ENCODE results near the gene MTOR. TPM values are rescaled to one million over a fixed set of nuclear protein-coding genes. Genes with fewer than 3 reads are reported as not detected.
"Not testable (repeated sequence)": the region's sequence is repeated elsewhere in the genome, so short reads cannot be mapped to it uniquely, and the experiment has no call there.

Gene MTOR
- total and polyA plus RNA-seq, 5 experiments from 2014 or later: 3.5 to 45.9 (median 7.2) TPM

GRCh38 chr1:11273595-11274234 lies 11.4 kb upstream of the MTOR start:
- H3K27ac Mint-ChIP-seq: peak overlapping the region; percentile 88 to 98 (median 92)
- POLR2A ChIA-PET: interaction anchor here (0.5 to 6.9 kb wide), 8 partner anchors 9 to 376 kb away, joined by 3 to 57 read pairs (median 4); partner anchors contain the start of genes EXOSC10, MTOR and TARDBP
- H3K9me3 Mint-ChIP-seq: no peaks in the 10 kb centered on the region
- peaks cover 4 to 38% (median 14%) of the 10 kb centered on the region in 3 donors for H3K36me3 Mint-ChIP-seq
- ATAC-seq (peak; percentile 50 to 67), DNase-seq (peak in 1 of 10 donors; percentile 25)
- peak overlapping the region; percentile 89 to 98 (median 94) for H3K4me3 Mint-ChIP-seq
- peaks cover 19 to 44% (median 40%) of the 10 kb centered on the region in 4 donors for H3K4me1 Mint-ChIP-seq
- H3K27me3 Mint-ChIP-seq: no peaks in the 10 kb centered on the region

GRCh38 chr1:11272832-11273594 lies 10.7 kb upstream of the MTOR start, which contains the start of gene UBIAD1:
UBIAD1 (plus strand) TSS chr1:11273198; CDS start chr1:11273532, 334 bp downstream.
- peak; percentile 58 to 91 (median 80) for DNase-seq
- H3K4me3 Mint-ChIP-seq: peak within 1 kb of the TSS; percentile 89 to 98 (median 94)
- peak within 1 kb of the TSS; percentile 88 to 98 (median 92) for H3K27ac Mint-ChIP-seq

GRCh38 chr1:11272544-11272831 lies 10.1 kb upstream of the MTOR start:
- peaks cover 4 to 25% (median 6%) of the 10 kb centered on the region in 3 donors for H3K36me3 Mint-ChIP-seq
- peaks cover 14 to 34% (median 30%) of the 10 kb centered on the region in 4 donors for H3K4me1 Mint-ChIP-seq
- H3K9me3 Mint-ChIP-seq: no peaks in the 10 kb centered on the region
- peak overlapping the region in 2 of 10 donors; percentile 20 to 27 for H3K27ac Mint-ChIP-seq
- peak overlapping the region; percentile 46 to 89 (median 58) for H3K4me3 Mint-ChIP-seq
- ATAC-seq: peak in 1 of 2 donors; percentile 19
- DNase-seq: no peak
- POLR2A ChIA-PET: interaction anchor here (1.7 to 6.9 kb wide), 3 partner anchors 10 to 260 kb away, joined by 4 to 57 read pairs (median 24); partner anchors contain the start of genes MTOR and TARDBP
- H3K27me3 Mint-ChIP-seq: no peaks in the 10 kb centered on the region

More at GRCh38 chr1:11272832-11273594, 10.7 kb upstream of the MTOR start, which contains the start of gene UBIAD1:
- H3K4me1 Mint-ChIP-seq: peaks cover 17 to 38% (median 35%) of the 10 kb centered on the region in 4 donors
- H3K27me3 Mint-ChIP-seq: no peaks in the 10 kb centered on the region
- ATAC-seq: peak; percentile 85 to 90
- POLR2A ChIA-PET: interaction anchor here (0.6 to 6.9 kb wide), 7 partner anchors 10 to 377 kb away, joined by 3 to 57 read pairs (median 4); partner anchors contain the start of genes EXOSC10, MTOR and TARDBP
- H3K36me3 Mint-ChIP-seq: peaks cover 4 to 31% (median 7%) of the 10 kb centered on the region in 3 donors
- no peaks in the 10 kb centered on the region for H3K9me3 Mint-ChIP-seq

GRCh38 chr1:11267350-11268337 lies 5.3 kb upstream of the MTOR start:
- not testable (repeated sequence) for ATAC-seq, DNase-seq, H3K4me3 Mint-ChIP-seq

GRCh38 chr1:11266268-11267074 lies 4.1 kb upstream of the MTOR start:
- DNase-seq (no peak), ATAC-seq (no peak)
- Mint-ChIP-seq H3K9me3 (no peaks in the 10 kb centered on the region), H3K4me1 (peaks cover 4 to 12% (median 10%) of the 10 kb centered on the region in 4 donors), H3K27me3 (peaks cover 0 to 2% (median 0%) of the 10 kb centered on the region in 5 donors), H3K27ac (no peak overlapping the region), H3K4me3 (no peak overlapping the region), H3K36me3 (no peaks in the 10 kb centered on the region)
- POLR2A ChIA-PET: no interaction called here

More at GRCh38 chr1:11267350-11268337, 5.3 kb upstream of the MTOR start:
- H3K9me3 Mint-ChIP-seq, H3K36me3 Mint-ChIP-seq, H3K27me3 Mint-ChIP-seq, H3K27ac Mint-ChIP-seq, POLR2A ChIA-PET, H3K4me1 Mint-ChIP-seq: not testable (repeated sequence)

- peaks cover 0 to 78% (median 27%) of the 10 kb centered on the region in 3 donors for H3K36me3 Mint-ChIP-seq
- peaks cover under 1 to 12% (median 6%) of the 10 kb centered on the region in 4 donors for H3K4me1 Mint-ChIP-seq
- DNase-seq (no peak), ATAC-seq (no peak)
- no peak overlapping the region for H3K4me3 Mint-ChIP-seq
- POLR2A ChIA-PET: no interaction called here
- no peaks in the 10 kb centered on the region for H3K9me3 Mint-ChIP-seq
- no peak overlapping the region for H3K27ac Mint-ChIP-seq
- H3K27me3 Mint-ChIP-seq: no peaks in the 10 kb centered on the region
These were observed 6.1 kb downstream of the MTOR start for GRCh38 chr1:11256299-11256698.

- no peaks in the 10 kb centered on the region for H3K27me3 Mint-ChIP-seq
- peaks cover 0 to 7% (median 2%) of the 10 kb centered on the region in 4 donors for H3K4me1 Mint-ChIP-seq
- no peak overlapping the region for H3K4me3 Mint-ChIP-seq
- no peak for ATAC-seq
- peak overlapping the region in 2 of 10 donors; percentile 31 to 44 for H3K27ac Mint-ChIP-seq
- DNase-seq: no peak
- H3K36me3 Mint-ChIP-seq: peaks cover 6 to 82% (median 39%) of the 10 kb centered on the region in 3 donors
- H3K9me3 Mint-ChIP-seq: no peaks in the 10 kb centered on the region
- POLR2A ChIA-PET: interaction anchor here (1.4 kb wide), 1 partner anchor 9 kb away, joined by 8 read pairs; the partner anchor contains the start of gene MTOR
These were observed 9.1 kb downstream of the MTOR start for GRCh38 chr1:11253226-11253625.

- peaks cover 0 to 7% (median 2%) of the 10 kb centered on the region in 4 donors for H3K4me1 Mint-ChIP-seq
- H3K4me3 Mint-ChIP-seq: no peak overlapping the region
- no peak for ATAC-seq
- peaks cover 6 to 80% (median 34%) of the 10 kb centered on the region in 3 donors for H3K36me3 Mint-ChIP-seq
- no peaks in the 10 kb centered on the region for H3K27me3 Mint-ChIP-seq
- no peak for DNase-seq
- H3K27ac Mint-ChIP-seq: no peak overlapping the region
- POLR2A ChIA-PET: interaction anchor here (0.6 kb wide), 1 partner anchor 50 kb away, joined by 3 read pairs; no protein-coding TSS in a partner anchor
- H3K9me3 Mint-ChIP-seq: no peaks in the 10 kb centered on the region
These were observed 9.8 kb downstream of the MTOR start for GRCh38 chr1:11252538-11252937.

- Mint-ChIP-seq H3K27me3 (no peaks in the 10 kb centered on the region), H3K36me3 (peaks cover 6 to 79% (median 19%) of the 10 kb centered on the region in 3 donors), H3K9me3 (no peaks in the 10 kb centered on the region), H3K4me1 (peaks cover 0 to 10% (median 5%) of the 10 kb centered on the region in 4 donors), H3K4me3 (no peak overlapping the region), H3K27ac (peak overlapping the region in 3 of 10 donors; percentile 13 to 52 (median 44))
- DNase-seq: no peak
- POLR2A ChIA-PET: no interaction called here
- no peak for ATAC-seq
These were observed 14.2 kb downstream of the MTOR start for GRCh38 chr1:11248169-11248568.

GRCh38 chr1:11245904-11246719 lies 16.2 kb downstream of the MTOR start:
- Mint-ChIP-seq H3K4me3 (no peak overlapping the region), H3K27ac (peak overlapping the region in 9 of 10 donors; percentile 39 to 82 (median 66))
- DNase-seq: no peak

More at GRCh38 chr1:11245904-11246719, 16.2 kb downstream of the MTOR start:
- peaks cover 11 to 80% (median 20%) of the 10 kb centered on the region in 3 donors for H3K36me3 Mint-ChIP-seq
- POLR2A ChIA-PET: no interaction called here
- ATAC-seq: no peak
- H3K27me3 Mint-ChIP-seq: no peaks in the 10 kb centered on the region
- H3K9me3 Mint-ChIP-seq: no peaks in the 10 kb centered on the region
- peaks cover 4 to 15% (median 7%) of the 10 kb centered on the region in 4 donors for H3K4me1 Mint-ChIP-seq

Data from naive thymus-derived CD8-positive, alpha-beta T cell (primary cell).